Upper lobe of left lung (tissue), 4 donors: Measurements from ENCODE around the gene MBNL2.

Experiments
- POLR2AphosphoS5 ChIP-seq, 2 donors: sonication (generic); formaldehyde crosslinking; IDR thresholded peaks; one replicate each; pipeline ENCODE4 v1.5.1; 2017; ENCODE audit warnings: antibody characterized with exemption in 2 of 2
- TF ChIP-seq, protein P1 (sequence below), 6 experiments: fragments of 450-650 bp in 4 of 6; fragments of 200-600 bp in 2 of 6; sonication (generic) in 2 of 6; IDR thresholded peaks; one replicate each; pipeline ENCODE4 v1.5.1; 2016 to 2019; ENCODE audit warnings: antibody characterized with exemption in 6 of 6

DNA sequence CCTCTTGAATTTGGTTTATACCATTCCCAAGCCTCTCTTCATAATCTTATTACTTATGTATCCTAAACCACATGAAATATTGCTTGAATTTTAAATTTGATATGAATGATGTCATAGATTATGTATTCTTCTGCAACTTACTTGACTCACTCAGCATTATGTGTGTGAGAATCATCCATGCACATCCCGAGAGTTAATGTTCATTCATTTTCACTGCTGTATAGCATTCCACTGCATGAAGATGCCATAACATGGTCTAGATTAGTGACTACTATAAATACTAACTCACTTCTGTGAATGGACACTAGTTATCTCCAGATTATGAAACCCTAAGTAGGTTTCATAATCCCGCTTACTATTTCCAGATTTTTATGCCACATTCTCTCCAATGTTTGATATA, 186.8 kb downstream of the MBNL2 start:
- TF ChIP-seq POLR2AphosphoS5 (IDR thresholded peaks at IDR 0.05) = no peak
- TF ChIP-seq, protein P1, sequence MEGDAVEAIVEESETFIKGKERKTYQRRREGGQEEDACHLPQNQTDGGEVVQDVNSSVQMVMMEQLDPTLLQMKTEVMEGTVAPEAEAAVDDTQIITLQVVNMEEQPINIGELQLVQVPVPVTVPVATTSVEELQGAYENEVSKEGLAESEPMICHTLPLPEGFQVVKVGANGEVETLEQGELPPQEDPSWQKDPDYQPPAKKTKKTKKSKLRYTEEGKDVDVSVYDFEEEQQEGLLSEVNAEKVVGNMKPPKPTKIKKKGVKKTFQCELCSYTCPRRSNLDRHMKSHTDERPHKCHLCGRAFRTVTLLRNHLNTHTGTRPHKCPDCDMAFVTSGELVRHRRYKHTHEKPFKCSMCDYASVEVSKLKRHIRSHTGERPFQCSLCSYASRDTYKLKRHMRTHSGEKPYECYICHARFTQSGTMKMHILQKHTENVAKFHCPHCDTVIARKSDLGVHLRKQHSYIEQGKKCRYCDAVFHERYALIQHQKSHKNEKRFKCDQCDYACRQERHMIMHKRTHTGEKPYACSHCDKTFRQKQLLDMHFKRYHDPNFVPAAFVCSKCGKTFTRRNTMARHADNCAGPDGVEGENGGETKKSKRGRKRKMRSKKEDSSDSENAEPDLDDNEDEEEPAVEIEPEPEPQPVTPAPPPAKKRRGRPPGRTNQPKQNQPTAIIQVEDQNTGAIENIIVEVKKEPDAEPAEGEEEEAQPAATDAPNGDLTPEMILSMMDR (IDR thresholded peaks at IDR 0.05) = no peak
